Iris pigment epithelial cell (primary cell): ENCODE measurements around the gene PLPP2.
"Not testable (repeated sequence)": the region's sequence is repeated elsewhere in the genome, so short reads cannot be mapped to it uniquely, and the experiment has no call there.

Experiments
- DNase-seq: peaks from one replicate; pipeline ENCODE4 v3.0.0-alpha.2; 2011; ENCODE audit warnings: low read depth

Gene PLPP2

GRCh38 chr19:269241-269640 is 22.0 kb downstream of the PLPP2 start:
- no peak for DNase-seq

DNA sequence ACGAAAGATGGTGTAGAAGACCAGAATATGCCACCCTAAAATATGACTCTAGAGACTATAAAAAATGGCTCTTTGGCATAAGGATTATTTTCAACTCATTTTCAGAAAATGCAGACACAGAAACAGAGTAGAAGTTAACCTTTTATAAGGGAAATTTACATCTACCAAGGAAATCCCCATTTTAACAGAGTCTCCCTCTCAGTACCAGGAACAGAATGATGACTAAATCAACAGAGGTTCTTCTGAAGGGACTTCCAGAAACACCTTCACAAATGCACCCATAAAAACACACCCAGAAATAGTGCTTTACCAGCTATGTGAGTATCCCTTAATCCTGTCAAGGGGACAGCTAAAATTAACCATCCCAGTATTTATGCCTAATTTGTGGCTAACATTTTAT is 29.1 kb downstream of the PLPP2 start:
- DNase-seq, result no peak

GRCh38 chr19:256804-257203 is 34.4 kb downstream of the PLPP2 start:
- not testable (repeated sequence) for DNase-seq

DNA sequence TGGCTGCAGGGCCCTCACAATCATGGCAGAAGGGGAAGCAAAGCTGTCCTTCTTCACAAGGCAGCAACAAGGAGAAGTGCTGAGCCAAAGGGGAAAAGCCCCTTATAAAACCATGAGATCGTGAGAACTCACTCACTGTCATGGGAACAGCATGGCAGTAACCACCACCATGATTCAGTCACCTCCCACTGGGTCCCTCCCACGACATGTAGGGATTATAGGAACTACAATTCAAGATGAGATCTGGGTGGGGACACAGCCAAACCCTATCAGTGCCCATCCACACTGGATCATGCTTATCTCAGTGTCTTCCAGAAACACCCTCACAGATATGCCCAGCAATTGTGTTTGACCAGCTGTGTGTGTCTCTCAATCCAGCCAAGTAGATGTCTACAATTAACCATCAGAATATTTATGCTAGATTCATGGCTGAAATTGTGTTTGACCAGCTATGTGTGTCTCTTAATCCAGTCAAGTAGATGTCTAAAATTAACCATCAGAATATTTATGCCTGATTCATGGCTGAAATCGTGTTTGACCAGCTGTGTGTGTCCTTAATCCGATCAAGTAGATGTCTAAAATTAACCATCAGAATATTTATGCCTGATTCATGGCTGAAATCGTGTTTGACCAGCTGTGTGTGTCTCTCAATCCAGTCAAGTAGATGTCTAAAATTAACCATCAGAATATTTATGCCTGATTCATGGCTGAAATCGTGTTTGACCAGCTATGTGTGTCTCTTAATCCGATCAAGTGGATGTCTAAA is 38.6 kb downstream of the PLPP2 start:
- not testable (repeated sequence) for DNase-seq

- no peak for DNase-seq
Measured at GRCh38 chr19:246551-246950, 44.7 kb downstream of the PLPP2 start.

GRCh38 chr19:245900-246299 is 45.3 kb downstream of the PLPP2 start:
- DNase-seq, result not testable (repeated sequence)

GRCh38 chr19:245457-245856 is 45.7 kb downstream of the PLPP2 start:
- no peak for DNase-seq
